OCI-LY3 (cell line): Measurements from ENCODE around the gene ARSG.

Experiments
- H2AFZ ChIP-seq: fragments of 200-600, 300-600 bp; shearing (Covaris generic); 2 replicates; pipeline ENCODE4 v1.6.0; 2014; ENCODE audit warnings: antibody characterized with exemption, low read depth, low read length
- H3K27ac ChIP-seq: fragments of 200-600, 300-600 bp; sonication (generic); 2 replicates; pipeline ENCODE4 v1.5.1; 2014; ENCODE audit warnings: mild to moderate bottlenecking, low read length, moderate library complexity, mixed read lengths
- H3K27me3 ChIP-seq: fragments of 200-600, 300-600 bp; sonication (generic); 2 replicates; pipeline ENCODE4 v1.6.1; 2014; ENCODE audit warnings: low read depth, low read length, mixed read lengths
- H3K36me3 ChIP-seq: fragments of 200-600, 300-600 bp; sonication (generic); replicated peaks from 2 replicates; pipeline ENCODE3; 2014; ENCODE audit warnings: low read depth, low read length, mixed read lengths
- H3K4me1 ChIP-seq: fragments of 300-600, 200-600 bp; sonication (generic); 2 replicates; pipeline ENCODE4 v1.6.1; 2014; ENCODE audit warnings: low read length, mixed read lengths
- H3K4me2 ChIP-seq: fragments of 200-600, 300-600 bp; sonication (generic); 2 replicates; pipeline ENCODE4 v1.6.1; 2014; ENCODE audit warnings: low read length, mixed read lengths
- H3K4me3 ChIP-seq: fragments of 300-600, 200-600 bp; sonication (generic); 2 replicates; pipeline ENCODE4 v1.5.1; 2014; ENCODE audit warnings: antibody characterized with exemption, mild to moderate bottlenecking, low read length, moderate library complexity
- H3K79me2 ChIP-seq: fragments of 300-600, 200-600 bp; shearing (Covaris generic); 2 replicates; pipeline ENCODE4 v1.6.1; 2014; ENCODE audit warnings: mild to moderate bottlenecking, low read length, mixed read lengths
- H3K9ac ChIP-seq: fragments of 300-600, 200-600 bp; shearing (Covaris generic); 2 replicates; pipeline ENCODE4 v1.6.0; 2014; ENCODE audit warnings: mild to moderate bottlenecking, low read length, moderate library complexity
- H3K9me3 ChIP-seq: fragments of 200-600, 300-600 bp; shearing (Covaris generic); 2 replicates; pipeline ENCODE4 v1.6.1; 2014; ENCODE audit warnings: low read length, mixed read lengths; ENCODE audit not compliant: insufficient read depth
- H4K20me1 ChIP-seq: fragments of 200-600, 300-600 bp; sonication (generic); 2 replicates; pipeline ENCODE4 v1.6.1; 2016; ENCODE audit warnings: low read length, mixed read lengths; ENCODE audit not compliant: insufficient read depth
- CTCF ChIP-seq: fragments of 200-600, 300-600 bp; sonication (generic); IDR thresholded peaks from 2 replicates; pipeline ENCODE4 v1.5.1; 2014; ENCODE audit warnings: antibody characterized with exemption, low read length, low read depth
- EZH2phosphoT487 ChIP-seq: fragments of 200-600 bp; shearing (Covaris generic); IDR thresholded peaks from 2 replicates; pipeline ENCODE4 v1.6.1; 2018; ENCODE audit warnings: antibody characterized with exemption, mixed run types, low read depth

Gene ARSG

GRCh38 chr17:68324654-68325336 lies 33.5 kb downstream of the ARSG start:
- Histone ChIP-seq H3K27me3 (no peaks in the 10 kb centered on the region), H3K4me2 (no peak overlapping the region)
- TF ChIP-seq EZH2phosphoT487: no peak
- no peak for TF ChIP-seq CTCF

GRCh38 chr17:68325961-68326360 lies 34.7 kb downstream of the ARSG start:
- H3K27me3 ChIP-seq: no peaks in the 10 kb centered on the region
- TF ChIP-seq CTCF (no peak), EZH2phosphoT487 (no peak)
- no peaks in the 10 kb centered on the region for H4K20me1 ChIP-seq
- H3K36me3 ChIP-seq: no peaks in the 10 kb centered on the region
- no peak overlapping the region for H3K9ac ChIP-seq
- no peaks in the 10 kb centered on the region for H3K9me3 ChIP-seq
- H2AFZ ChIP-seq: no peak overlapping the region
- H3K4me2 ChIP-seq: no peak overlapping the region
- no peaks in the 10 kb centered on the region for H3K79me2 ChIP-seq
- no peak overlapping the region for H3K4me3 ChIP-seq
- H3K27ac ChIP-seq: no peak overlapping the region
- peaks cover 16% of the 10 kb centered on the region for H3K4me1 ChIP-seq

More at GRCh38 chr17:68324654-68325336, 33.5 kb downstream of the ARSG start:
- no peak overlapping the region for H2AFZ ChIP-seq
- no peaks in the 10 kb centered on the region for H3K79me2 ChIP-seq
- no peak overlapping the region for H3K9ac ChIP-seq
- H3K36me3 ChIP-seq: no peaks in the 10 kb centered on the region
- no peaks in the 10 kb centered on the region for H3K9me3 ChIP-seq
- H3K4me1 ChIP-seq: peaks cover 28% of the 10 kb centered on the region
- no peaks in the 10 kb centered on the region for H4K20me1 ChIP-seq
- no peak overlapping the region for H3K27ac ChIP-seq
- H3K4me3 ChIP-seq: no peak overlapping the region

GRCh38 chr17:68326681-68327080 lies 35.4 kb downstream of the ARSG start:
- no peaks in the 10 kb centered on the region for H3K9me3 ChIP-seq

More at GRCh38 chr17:68326681-68327080, 35.4 kb downstream of the ARSG start:
- H3K9ac ChIP-seq: no peak overlapping the region
- TF ChIP-seq CTCF: no peak
- no peak for TF ChIP-seq EZH2phosphoT487
- no peaks in the 10 kb centered on the region for H3K36me3 ChIP-seq
- H3K27me3 ChIP-seq: no peaks in the 10 kb centered on the region
- H3K4me3 ChIP-seq: no peak overlapping the region
- H3K4me1 ChIP-seq: peaks cover 9% of the 10 kb centered on the region
- H4K20me1 ChIP-seq: no peaks in the 10 kb centered on the region
- no peak overlapping the region for H3K27ac ChIP-seq
- H3K79me2 ChIP-seq: no peaks in the 10 kb centered on the region
- no peak overlapping the region for H2AFZ ChIP-seq
- no peak overlapping the region for H3K4me2 ChIP-seq
